AG04449 (cell line): ENCODE data around the gene SLC6A2.

ENCODE experiments used
- CTCF ChIA-PET: fragments of 350-600 bp; formaldehyde crosslinking; extraction: SDS; loops from one replicate; lab custom pipeline; 2021; ENCODE audit warnings: antibody characterized with exemption; lab: Yijun Ruan, JAX
- POLR2A ChIA-PET: fragments of 400-600, 350-600 bp; formaldehyde crosslinking; extraction: SDS; loops from one replicate; lab custom pipeline; 2020; ENCODE audit warnings: antibody characterized with exemption, inconsistent platforms; lab: Yijun Ruan, JAX
- DNase-seq: peaks from one replicate; pipeline ENCODE4 v3.0.0-alpha.2; 2010; ENCODE audit warnings: low read depth, low spot score
- H3K4me3 ChIP-seq: 2 replicates; pipeline ENCODE4 v1.5.1; 2011; ENCODE audit warnings: low read depth, mild to moderate bottlenecking, control low read depth, low read length
- CTCF ChIP-seq: IDR thresholded peaks from one replicate; pipeline ENCODE4 v1.5.1; 2011; ENCODE audit warnings: mild to moderate bottlenecking, moderate library complexity, low read length, control low read depth, inconsistent platforms; ENCODE audit not compliant: insufficient read depth; ENCODE audit errors: missing control alignments

Gene SLC6A2

GRCh38 chr16:55698946-55699345 is 43.2 kb downstream of the SLC6A2 start:
- TF ChIP-seq CTCF: no peak
- ChIA-PET POLR2A (no interaction called here), CTCF (interaction anchor here (0.9 to 22.6 kb wide), 5 partner anchors 9 to 234 kb away, joined by 3 to 919 read pairs (median 3); no protein-coding TSS in a partner anchor)
- H3K4me3 ChIP-seq: no peak overlapping the region
- no peak for DNase-seq

DNA sequence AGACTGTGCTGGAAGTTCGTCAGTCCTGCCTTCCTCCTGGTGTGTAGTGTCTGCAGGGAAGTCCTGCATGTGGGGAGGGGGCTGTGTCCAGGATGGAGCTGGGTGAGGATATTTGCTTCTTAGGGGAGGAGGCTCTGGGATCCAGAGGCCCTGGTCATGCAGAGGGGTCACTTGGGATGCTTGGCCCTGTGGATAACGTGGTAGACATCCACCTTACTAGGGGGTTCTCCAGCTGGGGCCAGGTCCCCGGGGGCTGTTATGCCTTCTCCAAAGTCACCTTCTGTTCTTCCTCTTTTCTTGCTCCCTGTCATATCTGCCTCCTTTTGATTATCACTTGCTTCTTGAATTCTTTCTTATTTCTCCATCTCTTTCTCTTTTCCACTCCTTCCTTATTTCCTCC is 43.8 kb downstream of the SLC6A2 start:
- TF ChIP-seq CTCF: no peak
- H3K4me3 ChIP-seq: no peak overlapping the region
- no peak for DNase-seq
- ChIA-PET CTCF (interaction anchor here (0.9 to 22.6 kb wide), 2 partner anchors 10 to 235 kb away, joined by 3 to 919 read pairs; no protein-coding TSS in a partner anchor), POLR2A (no interaction called here)

DNA sequence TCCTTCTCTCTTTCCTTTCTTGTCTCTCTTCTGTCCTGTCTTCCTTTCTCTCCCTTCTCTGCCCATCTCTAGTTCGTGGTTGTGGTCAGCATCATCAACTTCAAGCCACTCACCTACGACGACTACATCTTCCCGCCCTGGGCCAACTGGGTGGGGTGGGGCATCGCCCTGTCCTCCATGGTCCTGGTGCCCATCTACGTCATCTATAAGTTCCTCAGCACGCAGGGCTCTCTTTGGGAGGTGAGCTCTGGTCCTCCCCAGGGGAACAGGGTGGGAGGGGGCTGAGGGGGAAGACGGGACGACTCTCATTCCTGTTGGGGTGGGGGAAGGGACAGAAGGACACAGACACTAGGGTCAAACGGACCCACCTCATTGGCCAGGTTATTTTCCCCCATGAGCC is 44.3 kb downstream of the SLC6A2 start:
- no peak overlapping the region for H3K4me3 ChIP-seq
- ChIA-PET POLR2A (no interaction called here), CTCF (interaction anchor here (0.6 to 22.6 kb wide), 4 partner anchors 10 to 235 kb away, joined by 3 to 919 read pairs (median 8); no protein-coding TSS in a partner anchor)
- no peak for TF ChIP-seq CTCF
- DNase-seq: no peak

DNA sequence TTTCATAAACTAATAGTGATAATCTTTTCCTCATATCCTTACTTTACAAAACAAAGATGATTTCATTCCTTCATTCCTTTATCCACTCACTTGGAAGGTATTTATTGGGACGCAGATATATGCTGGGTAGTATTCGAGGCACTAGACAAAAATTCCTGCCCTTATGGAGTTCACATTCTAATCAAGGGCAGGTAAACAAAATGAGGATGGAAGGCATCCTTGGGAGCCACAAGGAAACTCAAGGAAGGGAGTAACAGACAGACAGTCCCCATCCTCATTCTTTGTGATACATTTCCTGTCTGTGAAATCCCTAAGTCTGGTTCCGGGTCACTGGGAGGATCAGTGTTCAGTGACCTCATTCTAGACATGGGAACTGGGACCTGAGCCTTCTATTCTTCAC is 45.2 kb downstream of the SLC6A2 start:
- no peak for DNase-seq
- CTCF ChIA-PET: interaction anchor here (0.7 to 22.6 kb wide), 18 partner anchors 9 to 236 kb away, joined by 3 to 919 read pairs (median 6); no protein-coding TSS in a partner anchor
- no peak for TF ChIP-seq CTCF
- no peak overlapping the region for H3K4me3 ChIP-seq
- POLR2A ChIA-PET: interaction anchor here (0.6 kb wide), 1 partner anchor 30 kb away, joined by 3 read pairs; no protein-coding TSS in a partner anchor

- POLR2A ChIA-PET: interaction anchor here (0.7 kb wide), 1 partner anchor 188 kb away, joined by 5 read pairs; no protein-coding TSS in a partner anchor
- H3K4me3 ChIP-seq: no peak overlapping the region
- no peak for DNase-seq
- peak; percentile 52 for TF ChIP-seq CTCF
- CTCF ChIA-PET: interaction anchor here (0.7 to 22.6 kb wide), 27 partner anchors 8 to 237 kb away, joined by 3 to 919 read pairs (median 4); partner anchors contain the start of gene CAPNS2
Measured at GRCh38 chr16:55701442-55702319, 45.9 kb downstream of the SLC6A2 start.
